Lung (tissue), 12 donors: ENCODE data around the gene SLC16A10. TPM values are rescaled to one million over a fixed set of nuclear protein-coding genes. Genes with fewer than 3 reads are reported as not detected.

Experiments
- ATAC-seq: fragments of 200-7000 bp; cut with Tn5 transposase; one replicate; pipeline ENCODE4 v1.9.1; 2020; ENCODE audit warnings: moderate number of reproducible peaks; ENCODE audit not compliant: insufficient read depth, low FRiP score
- DNase-seq, 3 donors: peaks; one replicate each; pipeline ENCODE4 v3.0.0-alpha.2; 2013 to 2017
- H3K27ac ChIP-seq, 2 donors: one replicate each; pipeline ENCODE4 v1.5.1; 2013; ENCODE audit warnings: mild to moderate bottlenecking in 2 of 2, moderate library complexity in 2 of 2, control low read depth in 1 of 2, inconsistent platforms in 1 of 2, low read depth in 1 of 2, low read length in 1 of 2
- H3K27me3 ChIP-seq, 3 donors: one replicate each; pipeline ENCODE4 v1.5.1; 2013; ENCODE audit warnings: low read length in 2 of 3; ENCODE audit not compliant: control insufficient read depth in 3 of 3, insufficient read depth in 3 of 3
- H3K36me3 ChIP-seq, 4 donors: one replicate each; pipeline ENCODE4 v1.5.1; 2013; ENCODE audit warnings: low read length in 4 of 4, mild to moderate bottlenecking in 1 of 4, moderate library complexity in 1 of 4; ENCODE audit not compliant: control insufficient read depth in 4 of 4, insufficient read depth in 4 of 4
- H3K4me1 ChIP-seq, 5 donors: one replicate each; pipeline ENCODE4 v1.5.1; 2013; ENCODE audit warnings: low read length in 5 of 5, mild to moderate bottlenecking in 2 of 5, moderate library complexity in 1 of 5; ENCODE audit not compliant: control insufficient read depth in 5 of 5, insufficient read depth in 5 of 5
- H3K4me3 ChIP-seq: one replicate; pipeline ENCODE4 v1.5.1; 2013; ENCODE audit warnings: mild to moderate bottlenecking, control low read depth, moderate library complexity
- H3K9ac ChIP-seq, 2 donors: one replicate each; pipeline ENCODE4 v1.5.1; 2013; ENCODE audit warnings: low read length in 2 of 2, control low read depth in 1 of 2; ENCODE audit not compliant: insufficient read depth in 1 of 2
- H3K9me3 ChIP-seq, 4 donors: one replicate each; pipeline ENCODE4 v1.5.1; 2013; ENCODE audit warnings: low read length in 3 of 4, mild to moderate bottlenecking in 1 of 4, moderate library complexity in 1 of 4; ENCODE audit not compliant: control insufficient read depth in 4 of 4, insufficient read depth in 3 of 4
- CTCF ChIP-seq: IDR thresholded peaks from 2 replicates; pipeline ENCODE4 v1.5.1; 2012; ENCODE audit warnings: mild to moderate bottlenecking; ENCODE audit errors: control extremely low read depth, extremely low read depth
- WGBS, 2 donors: extraction: QIAGEN DNeasy Blood & Tissue Kit; methylation state at CpG; one replicate each; pipeline ENCODE4 v1.1.7; 2013; 5-methylcytosine and 5-hydroxymethylcytosine counted together
- polyA plus RNA-seq, 2 donors: library from polyadenylated mRNA; stranded (reverse); fragments of 200-250 nt; gene quantifications; one replicate each; pipeline ENCODE4 v1.2.1, GENCODE V29; 2013
- total RNA-seq, 2 donors: library from RNA; depleted of rRNA in 1 of 2; stranded (reverse); fragments of >200 nt in 1 of 2; gene quantifications; one replicate each; pipeline ENCODE4 v1.2.1, GENCODE V29; 2014 to 2021
- donor health status: control.
- donor health status: control.
- donor health status: Bipolar disorder and iron deficiency.
- donor health status: healthy.
- donor health status: DM: yes; HTN: yes; CAD: no.

Gene SLC16A10
- total and polyA plus RNA-seq, 4 donors = 2.0 to 10.5 (median 9.6) TPM

GRCh38 chr6:111162504-111162903, 75.2 kb downstream of the SLC16A10 start:
- no peaks in the 10 kb centered on the region for H3K27me3 ChIP-seq
- ATAC-seq (no peak), DNase-seq (peak in 2 of 3 donors; percentile 4 to 9)
- no peak overlapping the region for H3K9ac ChIP-seq
- no peak overlapping the region for H3K4me3 ChIP-seq
- no peak overlapping the region for H3K27ac ChIP-seq
- no peaks in the 10 kb centered on the region for H3K36me3 ChIP-seq
- no peaks in the 10 kb centered on the region for H3K4me1 ChIP-seq
- TF ChIP-seq CTCF = no peak
- peaks cover 0 to 2% (median 0%) of the 10 kb centered on the region in 4 donors for H3K9me3 ChIP-seq

- Histone ChIP-seq H3K27ac (no peak overlapping the region), H3K4me1 (no peaks in the 10 kb centered on the region), H3K27me3 (no peaks in the 10 kb centered on the region), H3K9me3 (no peaks in the 10 kb centered on the region), H3K4me3 (no peak overlapping the region), H3K9ac (no peak overlapping the region), H3K36me3 (no peaks in the 10 kb centered on the region)
- ATAC-seq (no peak), DNase-seq (no peak)
- 81% methylated on average over 6 of the region's 6 CpGs for WGBS, 2 donors
- no peak for TF ChIP-seq CTCF
Measured at GRCh38 chr6:111171577-111172400, 84.5 kb downstream of the SLC16A10 start.

- H3K9ac ChIP-seq = no peak overlapping the region
- H3K27me3 ChIP-seq = no peaks in the 10 kb centered on the region
- no peak for DNase-seq
- no peaks in the 10 kb centered on the region for H3K36me3 ChIP-seq
- no peaks in the 10 kb centered on the region for H3K9me3 ChIP-seq
- no peaks in the 10 kb centered on the region for H3K4me1 ChIP-seq
- no peak for ATAC-seq
- 80 to 92% methylated on average over 4 of the region's 4 CpGs for WGBS, 2 donors
- H3K27ac ChIP-seq = no peak overlapping the region
- H3K4me3 ChIP-seq = no peak overlapping the region
- no peak for TF ChIP-seq CTCF
Measured at GRCh38 chr6:111172563-111172962, 85.3 kb downstream of the SLC16A10 start.
